ENCODE measurements around the gene CCDC196.

DNA sequence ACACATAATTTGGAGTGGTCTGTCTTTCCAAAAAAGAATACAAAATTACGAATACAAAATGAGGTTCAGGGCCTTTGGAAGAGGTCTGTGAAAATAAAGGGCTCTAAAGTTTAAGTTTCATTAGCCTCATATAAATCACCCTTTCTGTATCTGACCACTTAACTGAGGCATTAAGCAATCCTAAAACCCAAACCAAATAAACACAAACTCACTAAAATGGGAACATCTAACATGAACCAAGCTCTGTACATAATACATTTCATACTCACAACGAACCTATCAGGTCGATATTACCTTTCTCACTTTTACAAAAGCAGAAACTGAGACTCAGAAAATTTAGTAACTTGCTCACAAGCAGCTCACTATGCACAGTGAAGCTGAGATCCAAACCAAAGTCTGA lies 1.1 kb upstream of the CCDC196 start:
- TF ChIP-seq CTCF (IDR thresholded peaks at IDR 0.05; ENCODE audit: low read depth, low read length, poor library complexity, severe bottlenecking), result no peak
- TF ChIP-seq EZH2phosphoT487 (IDR thresholded peaks at IDR 0.05; ENCODE audit: borderline replicate concordance, low read length), result no peak
